Cardiac muscle cell (in vitro differentiated cells and primary cell): Measurements from ENCODE around the gene FAM117B. TPM values are rescaled to one million over a fixed set of nuclear protein-coding genes. Genes with fewer than 3 reads are reported as not detected.

Source experiments
- DNase-seq, 2 donors: peaks; one replicate each; pipeline versions ENCODE4 v3.0.0 to v3.0.0-alpha.2; 2010 to 2017; ENCODE audit warnings: low read depth in 1 of 2, low spot score in 1 of 2
- H3K27ac ChIP-seq: fragments of 200-600 bp; sonication (generic); 2 replicates; pipeline ENCODE4 v1.5.1; 2016
- H3K27me3 ChIP-seq: fragments of 200-600 bp; sonication (generic); 2 replicates; pipeline ENCODE4 v1.6.0; 2016; ENCODE audit warnings: control low read depth
- H3K36me3 ChIP-seq: fragments of 200-600 bp; sonication (generic); 2 replicates; pipeline ENCODE4 v1.5.1; 2016; ENCODE audit warnings: control low read depth
- H3K4me1 ChIP-seq: fragments of 200-600 bp; sonication (generic); 2 replicates; pipeline ENCODE4 v1.8.1; 2017; ENCODE audit warnings: low read depth, mild to moderate bottlenecking, mixed run types
- H3K4me3 ChIP-seq: fragments of 200-600 bp; sonication (generic); 2 replicates; pipeline ENCODE4 v1.5.1; 2016; ENCODE audit warnings: mild to moderate bottlenecking
- H3K9me3 ChIP-seq: fragments of 200-600 bp; sonication (generic); 2 replicates; pipeline ENCODE4 v1.5.1; 2017; ENCODE audit warnings: low read depth, mild to moderate bottlenecking, control low read depth
- CTCF ChIP-seq: IDR thresholded peaks from 2 replicates; pipeline ENCODE4 v1.5.1; 2012; ENCODE audit warnings: low read depth, mild to moderate bottlenecking, low read length
- polyA plus RNA-seq: library from polyadenylated mRNA; unstranded; fragments of >200 nt; fragmentation: Nextera tagmentation; extraction: Ambion mirVana; gene quantifications from 2 replicates; pipeline ENCODE4 v1.2.1, GENCODE V29; 2016
- total RNA-seq: library from RNA; depleted of rRNA; stranded (reverse); fragments of >200 nt; gene quantifications from 2 replicates; pipeline ENCODE4 v1.2.3, GENCODE V29; 2016

FAM117B gene
- total and polyA plus RNA-seq, 2 experiments from 2014 or later = 8.5 to 11.4 TPM

- H3K4me3 ChIP-seq = no peak overlapping the region
- no peaks in the 10 kb centered on the region for H3K27me3 ChIP-seq
- no peak for DNase-seq
These were observed 116.1 kb downstream of the FAM117B start for GRCh38 chr2:202750763-202751427.

GRCh38 chr2:202752071-202752470 lies 117.3 kb downstream of the FAM117B start:
- Histone ChIP-seq H3K4me1 (no peaks in the 10 kb centered on the region), H3K4me3 (no peak overlapping the region), H3K9me3 (no peaks in the 10 kb centered on the region), H3K27me3 (no peaks in the 10 kb centered on the region), H3K36me3 (peaks cover under 1% of the 10 kb centered on the region), H3K27ac (no peak overlapping the region)
- DNase-seq = no peak
- TF ChIP-seq CTCF = no peak

More at GRCh38 chr2:202750763-202751427, 116.1 kb downstream of the FAM117B start:
- Histone ChIP-seq H3K9me3 (no peaks in the 10 kb centered on the region), H3K27ac (no peak overlapping the region), H3K4me1 (no peaks in the 10 kb centered on the region), H3K36me3 (no peaks in the 10 kb centered on the region)
- no peak for TF ChIP-seq CTCF

GRCh38 chr2:202754936-202755335 lies 120.2 kb downstream of the FAM117B start:
- H3K4me3 ChIP-seq = no peak overlapping the region
- TF ChIP-seq CTCF = no peak
- no peak overlapping the region for H3K27ac ChIP-seq
- DNase-seq = no peak
- H3K27me3 ChIP-seq = no peaks in the 10 kb centered on the region
- H3K4me1 ChIP-seq = no peaks in the 10 kb centered on the region
- H3K36me3 ChIP-seq = peaks cover 21% of the 10 kb centered on the region
- H3K9me3 ChIP-seq = no peaks in the 10 kb centered on the region

- Histone ChIP-seq H3K36me3 (peaks cover 21% of the 10 kb centered on the region), H3K4me1 (no peaks in the 10 kb centered on the region), H3K27ac (no peak overlapping the region), H3K4me3 (no peak overlapping the region), H3K27me3 (no peaks in the 10 kb centered on the region), H3K9me3 (no peaks in the 10 kb centered on the region)
- DNase-seq = no peak
- TF ChIP-seq CTCF = no peak
These were observed 121.8 kb downstream of the FAM117B start for GRCh38 chr2:202756598-202756997.

- DNase-seq = no peak
- Histone ChIP-seq H3K4me1 (no peaks in the 10 kb centered on the region), H3K9me3 (no peaks in the 10 kb centered on the region), H3K4me3 (no peak overlapping the region), H3K36me3 (peaks cover 25% of the 10 kb centered on the region), H3K27ac (no peak overlapping the region), H3K27me3 (no peaks in the 10 kb centered on the region)
- no peak for TF ChIP-seq CTCF
These were observed 122.6 kb downstream of the FAM117B start for GRCh38 chr2:202757339-202757738.
